CD14-positive monocyte (primary cell): ENCODE data around the gene ATP1B3. TPM values are rescaled to one million over a fixed set of nuclear protein-coding genes. Genes with fewer than 3 reads are reported as not detected.

Experiments used
- DNase-seq, 3 donors: peaks; one replicate each; pipeline ENCODE4 v3.0.0-alpha.2; 2011 to 2022
- H2AFZ ChIP-seq: 2 replicates; pipeline ENCODE4 v1.6.0; 2012; ENCODE audit warnings: mild to moderate bottlenecking, low read depth, low read length, inconsistent platforms; ENCODE audit not compliant: insufficient read depth, poor library complexity, severe bottlenecking
- H3K27ac ChIP-seq, 2 donors: 1 replicate in 1 of 2; 2 replicates in 1 of 2; pipeline ENCODE4 v1.5.1; 2012 to 2013; ENCODE audit warnings: low read length in 2 of 2, control low read depth in 1 of 2, inconsistent platforms in 1 of 2, low read depth in 1 of 2, mild to moderate bottlenecking in 1 of 2
- H3K27me3 ChIP-seq, 2 donors: one replicate each; pipeline versions ENCODE4 v1.6.0 to v1.6.1; 2011 to 2013; ENCODE audit warnings: low read length in 2 of 2; ENCODE audit not compliant: control insufficient read depth in 2 of 2, insufficient read depth in 2 of 2
- H3K36me3 ChIP-seq, 2 donors: replicated peaks in 1 of 2; 1 replicate in 1 of 2; 2 replicates in 1 of 2; pipeline versions ENCODE4 v1.5.1 to v1.6.1; 2012 to 2013; ENCODE audit warnings: low read length in 2 of 2, control low read depth in 1 of 2, inconsistent platforms in 1 of 2, mild to moderate bottlenecking in 1 of 2; ENCODE audit not compliant: insufficient read depth in 2 of 2, control insufficient read depth in 1 of 2
- H3K4me1 ChIP-seq, 2 donors: 1 replicate in 1 of 2; 2 replicates in 1 of 2; pipeline versions ENCODE4 v1.5.1 to v1.6.1; 2012 to 2013; ENCODE audit warnings: low read length in 2 of 2, control low read depth in 1 of 2, inconsistent platforms in 1 of 2, mild to moderate bottlenecking in 1 of 2, moderate library complexity in 1 of 2; ENCODE audit not compliant: insufficient read depth in 2 of 2, control insufficient read depth in 1 of 2
- H3K4me2 ChIP-seq: replicated peaks from 2 replicates; pipeline ENCODE3; 2012; ENCODE audit warnings: low read length, moderate library complexity, mild to moderate bottlenecking; ENCODE audit not compliant: poor library complexity, severe bottlenecking; ENCODE audit errors: extremely low read depth
- H3K4me3 ChIP-seq, 3 experiments: fragments of 200-600 bp in 1 of 3; sonication (generic) in 1 of 3; replicated peaks in 1 of 3; 1 replicate in 2 of 3; 2 replicates in 1 of 3; pipeline ENCODE4 v1.5.1; 2011 to 2013; ENCODE audit warnings: low read length in 3 of 3, mild to moderate bottlenecking in 3 of 3, control low read depth in 2 of 3, low read depth in 2 of 3, inconsistent platforms in 1 of 3, moderate library complexity in 1 of 3
- H3K79me2 ChIP-seq: 2 replicates; pipeline ENCODE4 v1.6.0; 2012; ENCODE audit warnings: mild to moderate bottlenecking, control low read depth, inconsistent platforms, low read length, moderate library complexity; ENCODE audit not compliant: insufficient read depth
- H3K9ac ChIP-seq: 2 replicates; pipeline ENCODE4 v1.6.0; 2017; ENCODE audit warnings: low read length, mild to moderate bottlenecking; ENCODE audit not compliant: insufficient read depth, poor library complexity, severe bottlenecking
- H3K9me3 ChIP-seq, 2 donors: replicated peaks in 1 of 2; 1 replicate in 1 of 2; 2 replicates in 1 of 2; pipeline versions ENCODE4 v1.5.1 to v1.6.1; 2012 to 2013; ENCODE audit warnings: low read length in 2 of 2, control low read depth in 1 of 2; ENCODE audit not compliant: control insufficient read depth in 1 of 2, insufficient read depth in 1 of 2
- H4K20me1 ChIP-seq: 2 replicates; pipeline ENCODE4 v1.6.0; 2012; ENCODE audit warnings: mild to moderate bottlenecking, low read length, control low read depth, moderate library complexity; ENCODE audit not compliant: insufficient read depth
- H3K27ac Mint-ChIP-seq, 7 donors: one replicate each; pipeline ENCODE4 v1.8.0; 2020; ENCODE audit warnings: mild to moderate bottlenecking in 7 of 7, mixed read lengths in 7 of 7, moderate library complexity in 6 of 7, inconsistent platforms in 2 of 7
- H3K27me3 Mint-ChIP-seq, 3 donors: one replicate each; pipeline ENCODE4 v1.8.0; 2021 to 2022; ENCODE audit warnings: low read depth in 3 of 3, mild to moderate bottlenecking in 3 of 3, mixed read lengths in 3 of 3, moderate library complexity in 3 of 3, inconsistent platforms in 1 of 3
- H3K36me3 Mint-ChIP-seq, 2 donors: one replicate each; pipeline ENCODE4 v1.8.0; 2020; ENCODE audit warnings: mixed read lengths in 2 of 2, inconsistent platforms in 1 of 2, mild to moderate bottlenecking in 1 of 2
- H3K4me1 Mint-ChIP-seq: one replicate; pipeline ENCODE4 v1.8.0; 2020; ENCODE audit warnings: mild to moderate bottlenecking, mixed read lengths
- H3K4me3 Mint-ChIP-seq, 2 donors: one replicate each; pipeline ENCODE4 v1.8.0; 2020; ENCODE audit warnings: mild to moderate bottlenecking in 2 of 2, mixed read lengths in 2 of 2, moderate library complexity in 1 of 2
- H3K9me3 Mint-ChIP-seq, 7 donors: one replicate each; pipeline ENCODE4 v1.8.0; 2020 to 2022; ENCODE audit warnings: mixed read lengths in 7 of 7, mild to moderate bottlenecking in 6 of 7, moderate library complexity in 6 of 7, inconsistent platforms in 2 of 7
- WGBS: methylation state at CpG from one replicate; pipeline ENCODE4 v1.1.5; 2013; ENCODE audit warnings: missing lambda C conversion rate; ENCODE audit not compliant: insufficient coverage; 5-methylcytosine and 5-hydroxymethylcytosine counted together
- intact Hi-C, 2 donors: fragments of 100-400 bp; cut with micrococcal nuclease; formaldehyde crosslinking; loops; one replicate each; pipeline versions ENCODE4 v1.15.0 to v1.15.1; 2023
- polyA plus RNA-seq, 3 donors: library from polyadenylated mRNA; depleted of rRNA in 1 of 3; unstranded in 2 of 3; stranded (reverse) in 1 of 3; fragments of 300-500 nt in 2 of 3; fragments of >200 nt in 1 of 3; fragmentation: Illumina TruSeq in 2 of 3; gene quantifications; 1 replicate in 2 of 3; 2 replicates in 1 of 3; pipeline ENCODE4 v1.2.3, GENCODE V29; 2012 to 2021
- TF ChIP-seq, protein P1 (sequence below): fragments of 200-600 bp; IDR thresholded peaks from one replicate; pipeline ENCODE4 v1.8.0; 2022; ENCODE audit warnings: antibody characterized with exemption, mild to moderate bottlenecking

The ATP1B3 gene
- polyA plus RNA-seq, 3 donors: 90.6 to 208 (median 177) TPM

- Histone ChIP-seq H3K4me1 (no peaks in the 10 kb centered on the region), H4K20me1 (no peaks in the 10 kb centered on the region), H3K36me3 (peaks cover 0 to 8% of the 10 kb centered on the region in 2 donors), H3K9me3 (peaks cover 0 to 2% of the 10 kb centered on the region in 2 donors), H3K9ac (no peak overlapping the region), H3K4me3 (no peak overlapping the region), H3K4me2 (no peak overlapping the region), H3K79me2 (no peaks in the 10 kb centered on the region), H3K27me3 (no peaks in the 10 kb centered on the region), H3K27ac (no peak overlapping the region), H2AFZ (no peak overlapping the region)
- Mint-ChIP-seq H3K4me3 (no peak overlapping the region), H3K27me3 (no peaks in the 10 kb centered on the region), H3K36me3 (peaks cover 4 to 11% of the 10 kb centered on the region in 2 donors), H3K4me1 (peaks cover 1% of the 10 kb centered on the region), H3K27ac (no peak overlapping the region), H3K9me3 (peaks cover 0 to 2% (median 0%) of the 10 kb centered on the region in 7 donors)
- no peak for DNase-seq
- 100% methylated on average over 1 of the region's 4 CpGs for WGBS
- TF ChIP-seq, protein P1, sequence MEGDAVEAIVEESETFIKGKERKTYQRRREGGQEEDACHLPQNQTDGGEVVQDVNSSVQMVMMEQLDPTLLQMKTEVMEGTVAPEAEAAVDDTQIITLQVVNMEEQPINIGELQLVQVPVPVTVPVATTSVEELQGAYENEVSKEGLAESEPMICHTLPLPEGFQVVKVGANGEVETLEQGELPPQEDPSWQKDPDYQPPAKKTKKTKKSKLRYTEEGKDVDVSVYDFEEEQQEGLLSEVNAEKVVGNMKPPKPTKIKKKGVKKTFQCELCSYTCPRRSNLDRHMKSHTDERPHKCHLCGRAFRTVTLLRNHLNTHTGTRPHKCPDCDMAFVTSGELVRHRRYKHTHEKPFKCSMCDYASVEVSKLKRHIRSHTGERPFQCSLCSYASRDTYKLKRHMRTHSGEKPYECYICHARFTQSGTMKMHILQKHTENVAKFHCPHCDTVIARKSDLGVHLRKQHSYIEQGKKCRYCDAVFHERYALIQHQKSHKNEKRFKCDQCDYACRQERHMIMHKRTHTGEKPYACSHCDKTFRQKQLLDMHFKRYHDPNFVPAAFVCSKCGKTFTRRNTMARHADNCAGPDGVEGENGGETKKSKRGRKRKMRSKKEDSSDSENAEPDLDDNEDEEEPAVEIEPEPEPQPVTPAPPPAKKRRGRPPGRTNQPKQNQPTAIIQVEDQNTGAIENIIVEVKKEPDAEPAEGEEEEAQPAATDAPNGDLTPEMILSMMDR: no peak
- intact Hi-C loops: no loop called here
These were observed 74.4 kb downstream of the ATP1B3 start for GRCh38 chr3:141950572-141951493.

DNA sequence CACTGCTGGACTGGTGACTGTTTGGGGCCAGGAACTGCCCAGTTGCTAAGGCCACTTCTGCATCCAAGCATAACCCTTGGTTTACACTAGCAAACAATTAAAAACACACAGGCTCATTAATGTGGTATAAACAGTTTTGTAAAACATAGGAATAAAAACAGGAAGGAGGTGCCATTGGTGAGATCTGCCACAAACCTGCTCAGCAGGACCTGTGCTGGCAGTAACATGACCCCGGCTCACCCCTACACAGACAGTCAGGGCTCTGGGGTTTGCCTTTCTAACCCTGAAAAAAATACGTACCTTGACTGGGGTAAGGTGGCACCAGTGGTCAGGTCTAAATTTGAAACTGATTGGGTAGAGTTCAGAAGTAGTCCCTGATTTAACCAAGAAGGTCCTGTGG lies 76.2 kb downstream of the ATP1B3 start:
- intact Hi-C loops: no loop called here
- Mint-ChIP-seq H3K9me3 (peaks cover 0 to 2% (median 0%) of the 10 kb centered on the region in 7 donors), H3K4me1 (peaks cover 1% of the 10 kb centered on the region), H3K4me3 (no peak overlapping the region), H3K27me3 (no peaks in the 10 kb centered on the region), H3K36me3 (peaks cover 4 to 14% of the 10 kb centered on the region in 2 donors), H3K27ac (no peak overlapping the region)
- Histone ChIP-seq H3K79me2 (no peaks in the 10 kb centered on the region), H2AFZ (no peak overlapping the region), H3K4me3 (no peak overlapping the region), H3K27me3 (no peaks in the 10 kb centered on the region), H3K4me1 (no peaks in the 10 kb centered on the region), H3K9me3 (peaks cover 0 to 2% of the 10 kb centered on the region in 2 donors), H3K4me2 (no peak overlapping the region), H4K20me1 (no peaks in the 10 kb centered on the region), H3K36me3 (peaks cover 0 to 8% of the 10 kb centered on the region in 2 donors), H3K27ac (no peak overlapping the region), H3K9ac (no peak overlapping the region)
- DNase-seq: no peak
- WGBS: 100% methylated on average over 1 of the region's 2 CpGs
- TF ChIP-seq, protein P1: no peak
